ENCODE measurements around the gene WDFY2.
"Not testable (repeated sequence)": the region's sequence is repeated elsewhere in the genome, so short reads cannot be mapped to it uniquely, and the experiment has no call there.

Gene WDFY2, protein sequence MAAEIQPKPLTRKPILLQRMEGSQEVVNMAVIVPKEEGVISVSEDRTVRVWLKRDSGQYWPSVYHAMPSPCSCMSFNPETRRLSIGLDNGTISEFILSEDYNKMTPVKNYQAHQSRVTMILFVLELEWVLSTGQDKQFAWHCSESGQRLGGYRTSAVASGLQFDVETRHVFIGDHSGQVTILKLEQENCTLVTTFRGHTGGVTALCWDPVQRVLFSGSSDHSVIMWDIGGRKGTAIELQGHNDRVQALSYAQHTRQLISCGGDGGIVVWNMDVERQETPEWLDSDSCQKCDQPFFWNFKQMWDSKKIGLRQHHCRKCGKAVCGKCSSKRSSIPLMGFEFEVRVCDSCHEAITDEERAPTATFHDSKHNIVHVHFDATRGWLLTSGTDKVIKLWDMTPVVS

GRCh38 chr13:51583875-51584730 lies at the start of gene WDFY2:
Gene WDFY2, plus strand, starts transcription at chr13:51584462. Its CDS starts 226 bp downstream, at chr13:51584688.
- peak; percentile 100 for DNase-seq

- DNase-seq = no peak
Measured at GRCh38 chr13:51538591-51539179, 45.6 kb upstream of the WDFY2 start.

DNA sequence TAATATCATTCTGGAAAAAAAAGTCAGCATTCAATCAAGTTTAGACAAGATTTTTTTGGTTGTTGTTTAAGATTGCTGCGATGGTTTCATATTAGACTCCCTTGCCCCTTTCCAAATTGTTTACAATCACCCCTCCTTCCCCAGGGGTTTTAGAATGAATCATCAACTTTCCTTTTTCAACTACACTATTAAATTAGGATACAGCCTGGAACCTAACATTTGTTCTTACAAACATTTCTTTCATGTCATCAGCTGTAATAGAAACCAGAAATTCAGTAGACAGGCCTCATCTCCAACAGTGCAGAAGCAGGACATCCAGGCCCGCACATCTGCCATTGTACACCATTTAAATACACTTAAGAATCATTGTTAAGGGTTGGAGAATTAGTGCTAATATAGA lies 44.4 kb upstream of the WDFY2 start:
- DNase-seq = no peak

DNA sequence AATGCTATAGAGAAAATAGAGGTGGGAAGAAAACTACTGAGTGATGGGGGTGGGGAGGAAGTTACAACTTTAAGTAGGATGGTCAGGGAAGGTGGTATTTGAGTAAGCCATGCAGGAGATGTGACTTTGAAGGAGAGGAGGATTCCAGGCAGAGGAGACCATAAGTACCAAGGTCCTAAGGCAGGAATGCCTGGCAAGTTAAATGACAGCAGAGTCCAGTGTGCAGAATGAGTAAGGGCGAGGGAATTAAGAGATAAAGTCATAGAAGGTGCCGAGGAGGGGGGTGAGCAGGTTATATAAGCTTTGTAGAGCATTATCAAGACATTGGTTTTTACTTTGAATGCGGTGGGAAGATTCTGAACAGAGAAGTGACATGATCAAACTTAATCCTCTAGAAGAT lies 43.2 kb upstream of the WDFY2 start:
- no peak for DNase-seq

DNA sequence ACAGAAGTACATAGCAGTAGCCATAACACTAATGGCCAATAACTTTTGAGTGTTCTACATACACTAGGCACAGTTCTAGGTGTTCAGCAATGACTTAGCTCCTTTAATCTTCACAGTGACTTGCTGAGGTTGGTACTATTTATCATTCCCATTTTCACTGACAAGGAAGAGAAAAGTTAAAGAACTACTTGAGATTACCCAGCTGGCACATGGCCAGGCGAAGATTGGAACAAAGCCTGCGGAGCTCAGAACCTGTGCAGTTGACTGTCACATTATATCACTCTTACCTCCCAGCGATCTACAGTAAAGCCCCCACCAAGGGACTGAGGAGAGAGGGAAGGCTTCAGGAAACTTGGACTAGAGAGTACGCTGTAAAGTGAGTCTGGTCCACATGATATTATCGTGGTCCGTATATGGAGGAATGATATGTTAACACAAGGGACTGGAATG lies 42.4 kb upstream of the WDFY2 start:
- DNase-seq = no peak

GRCh38 chr13:51542346-51543242 lies 41.7 kb upstream of the WDFY2 start:
- no peak for DNase-seq

GRCh38 chr13:51545446-51545845 lies 38.8 kb upstream of the WDFY2 start:
- not testable (repeated sequence) for DNase-seq

- no peak for DNase-seq
Measured at GRCh38 chr13:51547425-51548176, 36.7 kb upstream of the WDFY2 start.

DNA sequence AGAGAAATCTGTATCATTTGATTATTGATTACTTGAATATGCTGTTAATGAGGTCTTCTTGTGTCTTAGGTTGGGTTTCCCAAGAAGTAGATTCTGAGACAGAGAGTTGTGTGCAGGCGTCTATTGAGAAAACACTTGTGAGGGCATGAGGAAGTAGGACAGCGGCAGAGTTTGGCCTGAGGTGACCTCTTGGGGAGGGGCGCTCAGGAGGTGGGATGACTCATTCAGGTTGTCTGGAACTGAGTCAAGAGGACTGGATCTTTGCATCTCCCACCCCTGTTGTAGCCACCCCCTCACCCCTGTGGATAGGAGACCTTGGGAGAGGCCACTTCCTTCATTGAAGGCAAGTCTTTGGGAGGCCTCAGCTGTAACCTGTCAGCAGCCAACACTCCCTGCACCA lies 35.2 kb upstream of the WDFY2 start:
- no peak for DNase-seq

GRCh38 chr13:51549593-51549992 lies 34.7 kb upstream of the WDFY2 start:
- DNase-seq = no peak

DNA sequence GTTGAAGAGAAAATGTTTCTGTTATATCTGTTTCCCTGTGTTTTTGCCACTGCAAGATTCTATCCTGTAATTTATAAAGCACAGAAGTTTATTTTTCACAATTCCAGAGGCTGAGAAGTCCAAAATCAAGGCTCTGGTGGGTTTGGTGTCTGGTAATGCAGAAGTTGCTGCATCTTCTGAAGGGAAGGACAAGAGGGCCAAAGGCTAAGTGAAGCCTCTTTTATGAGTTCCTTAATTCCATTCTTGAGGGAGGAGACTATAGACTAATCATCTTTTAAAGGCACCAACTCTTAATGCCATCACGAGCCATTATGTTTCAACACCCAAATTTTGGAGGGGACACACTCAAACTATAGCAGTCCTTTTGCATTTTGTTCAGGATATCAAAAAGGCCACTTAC lies 34.1 kb upstream of the WDFY2 start:
- no peak for DNase-seq

GRCh38 chr13:51551416-51551815 lies 32.8 kb upstream of the WDFY2 start:
- no peak for DNase-seq

DNA sequence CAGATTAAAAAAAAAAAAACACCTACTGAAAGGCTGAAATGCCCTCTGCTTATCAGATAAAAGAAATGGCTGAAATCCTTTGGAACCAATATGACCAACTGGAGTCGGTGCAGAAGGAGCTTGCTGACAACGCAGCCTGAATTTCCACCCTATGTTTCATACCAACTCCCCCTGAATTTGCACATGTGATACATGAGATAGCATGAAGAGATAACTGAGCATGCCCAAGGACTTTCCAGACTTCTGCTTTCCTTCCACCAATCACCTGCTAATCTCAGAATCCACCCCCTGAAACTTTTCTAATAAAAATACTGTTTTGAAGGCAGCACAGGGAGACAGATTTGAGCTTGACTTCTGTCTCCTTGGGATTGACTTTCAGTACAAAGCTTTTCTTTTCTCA lies 32.2 kb upstream of the WDFY2 start:
- no peak for DNase-seq

GRCh38 chr13:51553531-51553930 lies 30.7 kb upstream of the WDFY2 start:
- no peak for DNase-seq

- DNase-seq = no peak
Measured at GRCh38 chr13:51556740-51557139, 27.5 kb upstream of the WDFY2 start.

DNA sequence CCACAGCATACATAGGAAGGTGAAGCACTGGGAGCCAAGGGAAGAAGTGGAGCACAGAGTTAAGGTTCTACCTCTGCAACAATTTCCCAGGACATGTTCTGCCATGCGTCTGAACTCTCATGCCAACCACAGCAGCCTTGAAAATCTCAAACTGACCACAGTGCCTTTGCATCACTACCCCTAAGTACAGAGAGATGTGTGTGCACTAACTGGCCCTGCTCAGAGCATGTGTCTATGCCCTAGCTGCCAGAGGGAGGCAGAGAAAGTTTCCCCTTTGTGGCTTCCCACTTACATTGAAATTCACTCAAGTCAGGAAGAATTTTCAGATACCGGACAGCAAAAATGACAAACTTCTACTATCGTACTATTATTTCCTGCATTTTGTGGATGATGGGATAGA lies 26.8 kb upstream of the WDFY2 start:
- no peak for DNase-seq

DNA sequence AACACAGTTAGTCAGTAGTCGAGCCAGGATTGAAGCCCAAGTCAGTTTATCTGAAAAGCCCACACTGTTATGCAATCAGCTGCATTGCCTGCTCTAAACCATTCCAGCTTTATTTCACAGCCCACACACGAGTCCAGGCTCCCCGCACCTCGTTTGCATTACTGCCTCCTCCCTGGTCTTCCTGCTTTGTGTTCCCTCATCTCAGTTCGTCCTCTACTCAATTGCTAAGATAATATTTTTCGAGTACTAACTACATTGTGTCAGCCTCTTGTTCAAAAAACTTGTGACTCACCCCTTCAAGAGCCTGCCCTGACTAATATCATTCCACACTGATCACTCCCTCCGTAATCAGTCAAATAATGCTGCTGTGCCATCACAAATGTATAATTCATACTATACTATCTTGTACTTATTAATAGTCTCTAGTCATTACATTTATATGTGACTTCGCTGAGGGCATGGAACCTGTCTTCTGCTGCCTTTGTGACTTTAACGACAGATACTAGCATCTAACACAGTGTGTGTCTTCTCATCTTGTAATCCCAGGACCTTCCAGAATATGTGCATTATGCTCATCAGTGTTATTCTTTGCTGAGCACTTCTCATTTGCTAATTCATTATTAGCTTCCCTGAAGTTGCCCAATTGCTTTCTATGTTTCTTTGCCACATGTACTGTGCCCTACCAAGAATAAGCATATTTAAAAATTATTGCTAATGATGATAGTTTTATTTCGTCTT lies 26.2 kb upstream of the WDFY2 start:
- no peak for DNase-seq

DNA sequence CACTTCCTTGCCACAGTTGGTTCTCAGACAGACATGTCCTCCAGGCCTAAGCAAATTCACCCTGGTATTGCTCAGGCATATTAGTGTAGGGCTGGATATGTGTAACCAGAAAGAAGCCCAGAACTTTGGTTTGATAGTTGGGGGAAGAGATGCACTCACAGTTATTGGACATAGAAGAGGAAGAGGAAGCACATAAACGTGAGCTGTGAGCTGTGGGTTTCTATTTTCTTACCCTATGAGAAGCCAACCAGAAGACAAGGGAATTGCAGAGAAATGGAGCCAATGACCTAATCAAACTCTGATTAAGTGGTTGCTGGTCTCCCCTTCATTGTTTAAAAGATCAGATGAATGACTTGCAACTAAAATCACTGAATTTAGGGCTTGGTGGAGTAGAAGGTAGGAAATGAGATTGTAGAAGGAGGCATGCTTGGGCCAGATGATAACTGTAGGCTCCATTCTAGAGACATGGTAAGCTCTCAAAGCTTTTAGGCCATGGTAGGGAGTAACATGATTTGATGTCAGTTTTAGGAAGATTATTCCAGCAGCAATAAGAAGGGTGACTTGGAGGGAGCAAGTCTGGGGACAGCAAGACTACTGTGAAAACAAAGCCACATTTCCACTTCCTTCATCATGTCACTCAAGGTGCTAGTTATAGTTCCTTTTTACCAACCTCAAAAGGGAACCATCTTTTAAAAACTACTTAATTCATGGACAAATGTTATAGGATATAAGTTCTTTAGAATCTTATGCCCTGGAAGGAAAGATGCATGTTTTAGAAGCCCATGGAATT lies 24.1 kb upstream of the WDFY2 start:
- DNase-seq = no peak

DNA sequence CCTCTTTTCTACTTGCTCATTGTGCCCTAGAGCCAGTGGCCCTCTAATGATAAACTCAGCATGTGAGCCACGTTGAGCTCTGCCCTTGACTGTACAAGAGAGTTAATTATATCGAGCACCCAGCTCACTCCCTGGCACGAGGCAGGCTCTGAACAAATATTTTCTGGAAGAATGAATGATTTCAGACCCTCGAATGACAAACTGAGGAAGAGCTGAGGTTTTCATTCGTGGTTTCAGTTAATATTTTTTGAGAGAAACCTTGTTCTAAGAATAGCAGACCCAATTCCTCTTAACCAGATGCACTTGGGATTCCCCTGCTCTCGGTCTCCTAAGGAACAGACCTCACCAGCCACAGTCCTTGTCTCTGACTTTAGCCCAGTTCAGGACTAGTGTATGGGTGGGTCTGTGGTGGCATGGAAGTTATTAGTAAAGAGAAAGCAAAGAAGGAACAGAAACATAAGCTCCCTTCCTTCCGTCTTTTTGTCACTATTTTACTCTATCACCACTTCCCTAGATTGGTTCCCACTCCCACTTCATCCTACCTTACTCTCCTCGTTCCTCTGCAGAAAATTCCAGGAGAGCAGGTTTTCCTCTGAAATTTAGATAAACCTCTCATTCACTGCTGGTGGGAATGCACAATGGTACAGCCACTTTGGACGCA lies 22.1 kb upstream of the WDFY2 start:
- DNase-seq = no peak

GRCh38 chr13:51564252-51564651 lies 20.0 kb upstream of the WDFY2 start:
- DNase-seq = no peak

All from femur (tissue), 1 donor.